ENCODE results near the gene CASP9. TPM values are rescaled to one million over a fixed set of nuclear protein-coding genes. Genes with fewer than 3 reads are reported as not detected.

CASP9 gene
- total and polyA plus RNA-seq, 3 donors from 2014 or later: 33.8 to 48.5 (median 34.8) TPM

DNA sequence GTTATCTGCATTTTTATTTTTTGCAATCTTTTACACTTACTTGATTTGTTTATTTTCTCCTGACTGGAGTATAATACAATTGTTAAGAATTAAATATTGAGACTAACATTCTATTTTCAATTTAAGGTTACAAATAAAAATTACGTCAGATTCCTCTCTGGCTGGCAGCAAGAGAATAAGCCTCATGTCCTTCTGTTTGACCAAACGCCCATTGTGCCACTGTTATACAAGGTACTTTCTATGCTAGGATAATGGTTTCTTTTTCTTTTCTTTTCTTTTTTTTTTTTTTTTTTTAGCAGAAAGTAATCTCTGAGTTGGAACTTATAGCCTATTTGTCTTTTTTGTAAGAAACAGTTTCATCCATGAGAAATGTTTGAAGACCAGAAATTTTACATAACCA, 22.6 kb upstream of the CASP9 start:
- intact Hi-C loops (cut with DNase I; ENCODE audit: low total_unique reads): no loop called here
- no peak overlapping the region for H3K27ac ChIP-seq

DNA sequence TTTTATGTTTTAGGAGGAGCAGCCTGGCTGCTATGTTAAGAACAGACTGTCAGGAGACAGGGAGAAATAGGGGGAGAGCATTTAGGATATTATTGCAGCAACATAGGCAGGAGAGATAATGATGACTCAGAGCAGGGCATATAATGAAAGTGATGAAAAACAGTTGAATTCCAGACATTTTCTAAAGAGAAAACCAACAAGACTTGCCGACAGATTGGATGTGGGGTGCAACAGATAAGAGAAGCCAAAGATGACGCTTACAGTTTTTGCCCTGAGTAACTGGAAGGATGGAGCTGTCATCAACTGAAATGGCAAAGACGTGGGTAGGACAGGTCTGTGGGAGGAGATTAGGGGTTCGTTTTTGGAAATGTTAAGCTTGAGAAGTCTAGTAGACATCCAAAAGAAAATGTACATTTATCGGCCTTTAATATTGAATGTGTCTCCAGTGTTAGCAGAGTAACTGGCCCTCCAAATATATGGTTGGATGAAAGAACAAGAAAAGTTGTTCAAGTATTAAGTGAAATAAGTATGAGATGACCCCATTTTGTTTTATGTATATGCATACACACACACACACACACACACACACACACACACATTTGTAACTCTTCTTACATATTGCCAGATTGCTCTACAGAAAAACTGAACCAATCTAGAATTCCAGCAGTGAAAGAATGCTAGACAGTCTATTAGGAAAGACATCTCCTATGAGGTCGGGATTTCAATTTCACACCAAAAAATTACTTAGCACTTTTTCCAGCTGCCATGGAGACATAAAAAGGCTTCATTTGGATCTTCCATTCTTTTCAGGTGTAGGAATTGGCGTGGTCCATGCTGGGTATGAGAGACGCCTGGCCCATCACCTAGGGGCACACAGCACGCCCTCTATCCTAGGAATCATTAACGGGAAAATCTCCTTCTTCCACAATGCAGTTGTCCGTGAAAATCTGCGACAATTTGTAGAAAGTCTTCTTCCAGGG, 19.9 kb upstream of the CASP9 start:
- WGBS, 2 donors: 87 to 89% methylated on average over 12 of the region's 12 CpGs
- no peaks in the 10 kb centered on the region for H3K9me3 ChIP-seq
- no peaks in the 10 kb centered on the region for H3K27me3 ChIP-seq
- no peak for DNase-seq
- no peak overlapping the region for H3K27ac ChIP-seq
- intact Hi-C loops (cut with DNase I; ENCODE audit: low total_unique reads): no loop called here
- H3K4me3 ChIP-seq: no peak overlapping the region
- H3K36me3 ChIP-seq (ENCODE audit: low read depth, missing control alignments): no peaks in the 10 kb centered on the region
- no peaks in the 10 kb centered on the region for H3K4me1 ChIP-seq
- TF ChIP-seq, protein P1, sequence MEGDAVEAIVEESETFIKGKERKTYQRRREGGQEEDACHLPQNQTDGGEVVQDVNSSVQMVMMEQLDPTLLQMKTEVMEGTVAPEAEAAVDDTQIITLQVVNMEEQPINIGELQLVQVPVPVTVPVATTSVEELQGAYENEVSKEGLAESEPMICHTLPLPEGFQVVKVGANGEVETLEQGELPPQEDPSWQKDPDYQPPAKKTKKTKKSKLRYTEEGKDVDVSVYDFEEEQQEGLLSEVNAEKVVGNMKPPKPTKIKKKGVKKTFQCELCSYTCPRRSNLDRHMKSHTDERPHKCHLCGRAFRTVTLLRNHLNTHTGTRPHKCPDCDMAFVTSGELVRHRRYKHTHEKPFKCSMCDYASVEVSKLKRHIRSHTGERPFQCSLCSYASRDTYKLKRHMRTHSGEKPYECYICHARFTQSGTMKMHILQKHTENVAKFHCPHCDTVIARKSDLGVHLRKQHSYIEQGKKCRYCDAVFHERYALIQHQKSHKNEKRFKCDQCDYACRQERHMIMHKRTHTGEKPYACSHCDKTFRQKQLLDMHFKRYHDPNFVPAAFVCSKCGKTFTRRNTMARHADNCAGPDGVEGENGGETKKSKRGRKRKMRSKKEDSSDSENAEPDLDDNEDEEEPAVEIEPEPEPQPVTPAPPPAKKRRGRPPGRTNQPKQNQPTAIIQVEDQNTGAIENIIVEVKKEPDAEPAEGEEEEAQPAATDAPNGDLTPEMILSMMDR (IDR thresholded peaks at IDR 0.05): no peak
- TF ChIP-seq POLR2A (IDR thresholded peaks at IDR 0.05): no peak

More for the DNA sequence above, 22.6 kb upstream of the CASP9 start:
- no peaks in the 10 kb centered on the region for H3K9me3 ChIP-seq
- no peak for DNase-seq
- WGBS, 2 donors: 91% methylated on average over 2 of the region's 2 CpGs
- H3K36me3 ChIP-seq (ENCODE audit: low read depth, missing control alignments): no peaks in the 10 kb centered on the region
- H3K4me1 ChIP-seq: no peaks in the 10 kb centered on the region
- H3K4me3 ChIP-seq: no peak overlapping the region
- no peaks in the 10 kb centered on the region for H3K27me3 ChIP-seq
- no peak for TF ChIP-seq POLR2A (IDR thresholded peaks at IDR 0.05)
- TF ChIP-seq, protein P1 (IDR thresholded peaks at IDR 0.05): no peak

DNA sequence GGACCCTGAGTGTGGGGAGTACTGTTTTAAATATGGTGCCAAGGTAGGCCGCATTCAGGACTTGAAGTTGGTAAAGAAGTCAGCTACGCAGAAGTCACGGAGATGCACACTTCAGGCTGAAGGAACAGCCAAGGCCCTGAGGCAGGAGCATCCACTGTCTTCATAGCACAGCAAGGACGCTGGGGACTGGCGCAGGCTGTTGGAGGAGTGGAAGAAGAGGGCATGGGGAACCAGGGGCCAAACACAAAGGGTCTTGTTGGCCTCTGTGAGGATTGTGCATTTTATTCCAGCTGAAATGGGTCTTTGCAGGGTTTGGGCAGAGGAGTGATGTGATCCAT, 19.2 kb upstream of the CASP9 start:
- intact Hi-C loops (cut with DNase I; ENCODE audit: low total_unique reads): no loop called here
- no peak for DNase-seq

DNA sequence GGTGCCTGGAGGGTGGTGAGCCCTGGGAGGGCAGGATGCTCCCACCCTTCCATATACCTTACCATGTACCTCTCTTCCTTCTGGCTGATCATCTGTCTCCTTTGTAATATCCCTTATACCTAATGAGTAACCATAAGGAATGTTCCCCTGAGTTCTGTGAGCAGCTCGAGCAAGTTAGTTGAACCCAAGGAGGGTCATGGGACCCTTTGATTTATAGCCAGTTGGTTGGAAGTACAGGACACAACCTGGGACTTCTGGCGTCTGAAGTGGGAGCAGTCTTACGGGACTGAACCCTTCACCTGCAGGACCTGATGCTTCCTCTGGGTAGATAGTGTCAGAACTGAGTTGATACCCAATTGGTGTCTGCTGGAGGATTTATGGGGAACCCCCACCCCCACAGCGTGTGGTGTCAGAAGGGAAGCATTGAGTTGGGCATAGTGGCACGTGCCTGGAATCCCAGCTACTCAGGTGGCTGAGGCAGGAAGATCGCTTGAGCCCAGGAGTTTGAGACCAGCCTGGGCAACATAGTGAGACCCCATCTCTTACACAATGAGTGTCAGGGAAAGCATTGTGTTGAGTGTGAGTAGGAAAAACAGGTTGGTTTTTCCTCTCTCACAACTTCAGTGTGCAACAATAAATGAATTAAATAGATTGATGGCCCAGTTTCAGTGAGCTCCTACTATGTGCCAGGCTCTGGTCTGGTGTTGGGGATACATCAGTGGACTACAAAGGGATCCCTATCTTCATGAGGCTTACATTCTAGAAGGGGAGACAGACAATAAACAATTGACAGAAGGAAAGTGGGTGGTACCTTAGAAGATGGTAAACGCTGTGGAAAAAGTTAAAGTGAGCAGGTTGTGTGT, 18.6 kb upstream of the CASP9 start:
- no peak overlapping the region for H3K27ac ChIP-seq
- H3K9me3 ChIP-seq: no peaks in the 10 kb centered on the region
- H3K27me3 ChIP-seq: no peaks in the 10 kb centered on the region
- no peak overlapping the region for H3K4me3 ChIP-seq
- WGBS, 2 donors: 69 to 83% methylated on average over 5 to 7 of the region's 7 CpGs
- TF ChIP-seq, protein P1 (IDR thresholded peaks at IDR 0.05): no peak
- TF ChIP-seq POLR2A (IDR thresholded peaks at IDR 0.05): no peak
- no peak for DNase-seq
- intact Hi-C loops (cut with DNase I; ENCODE audit: low total_unique reads): no loop called here
- H3K4me1 ChIP-seq: no peaks in the 10 kb centered on the region
- H3K36me3 ChIP-seq (ENCODE audit: low read depth, missing control alignments): no peaks in the 10 kb centered on the region

More for the DNA sequence above, 19.2 kb upstream of the CASP9 start:
- Histone ChIP-seq H3K4me3 (no peak overlapping the region), H3K27me3 (no peaks in the 10 kb centered on the region), H3K9me3 (no peaks in the 10 kb centered on the region), H3K27ac (no peak overlapping the region), H3K36me3 (ENCODE audit: low read depth, missing control alignments) (no peaks in the 10 kb centered on the region), H3K4me1 (no peaks in the 10 kb centered on the region)
- TF ChIP-seq, protein P1 (IDR thresholded peaks at IDR 0.05): no peak
- no peak for TF ChIP-seq POLR2A (IDR thresholded peaks at IDR 0.05)
- 89 to 95% methylated on average over 5 of the region's 5 CpGs for WGBS, 2 donors

All from testis (tissue), 3 donors.